OCI-LY7 (cell line): ENCODE measurements around the gene EIF4E2. TPM values are rescaled to one million over a fixed set of nuclear protein-coding genes. Genes with fewer than 3 reads are reported as not detected.

Experiments
- BruUV-seq: library from RNA; stranded (reverse); fragments of 400-500 nt; replicated peaks from 2 replicates; lab custom pipeline; 2021; lab: Mats Ljungman, UMichigan
- CTCF ChIA-PET: fragments of 300-600 bp; sonication (Branson Sonifier 250); formaldehyde crosslinking; loops from one replicate; lab custom pipeline; 2022; ENCODE audit warnings: antibody characterized with exemption; ENCODE audit not compliant: unreplicated experiment; lab: Charles Lee
- POLR2A ChIA-PET: fragments of 300-600 bp; sonication (Branson Sonifier 250); formaldehyde crosslinking; loops from one replicate; lab custom pipeline; 2022; ENCODE audit warnings: antibody characterized with exemption; lab: Charles Lee
- DNase-seq: peaks from one replicate; pipeline ENCODE4 v3.0.0-alpha.2; 2015; ENCODE audit warnings: low spot score
- H2AFZ ChIP-seq: fragments of 200-600 bp; sonication (generic), shearing (Covaris generic); 2 replicates; pipeline ENCODE4 v1.6.1; 2014; ENCODE audit warnings: mild to moderate bottlenecking, antibody characterized with exemption, low read length, moderate library complexity
- H3K27ac ChIP-seq: fragments of 200-600 bp; sonication (generic); 2 replicates; pipeline ENCODE4 v1.5.1; 2014; ENCODE audit warnings: mixed run types, low read depth, mild to moderate bottlenecking, moderate library complexity, low read length, inconsistent platforms; ENCODE audit not compliant: poor library complexity, severe bottlenecking
- H3K36me3 ChIP-seq: fragments of 200-600 bp; sonication (generic); 2 replicates; pipeline ENCODE4 v1.6.1; 2014; ENCODE audit warnings: mild to moderate bottlenecking, antibody characterized with exemption, low read length, moderate library complexity, mixed read lengths; ENCODE audit not compliant: insufficient read depth
- H3K4me1 ChIP-seq: fragments of 200-600 bp; sonication (generic); 2 replicates; pipeline ENCODE4 v1.5.1; 2014; ENCODE audit warnings: mild to moderate bottlenecking, low read length; ENCODE audit not compliant: insufficient read depth, poor library complexity, severe bottlenecking
- H3K4me2 ChIP-seq: fragments of 200-600 bp; sonication (generic); 2 replicates; pipeline ENCODE4 v1.6.1; 2014; ENCODE audit warnings: mild to moderate bottlenecking, low read length
- H3K4me3 ChIP-seq: fragments of 200-600 bp; sonication (generic); 2 replicates; pipeline ENCODE4 v1.5.1; 2014; ENCODE audit warnings: mild to moderate bottlenecking, low read depth, low read length; ENCODE audit not compliant: poor library complexity, severe bottlenecking
- H3K79me2 ChIP-seq: fragments of 200-600 bp; sonication (generic); 2 replicates; pipeline ENCODE4 v1.6.1; 2016; ENCODE audit warnings: low read depth, mild to moderate bottlenecking, low read length, moderate library complexity, mixed read lengths; ENCODE audit not compliant: insufficient read depth
- H3K9me2 ChIP-seq: fragments of 200-600 bp; sonication (generic); 2 replicates; pipeline ENCODE4 v1.6.1; 2016; ENCODE audit warnings: mild to moderate bottlenecking, low read length, mixed read lengths; ENCODE audit not compliant: insufficient read depth
- H3K9me3 ChIP-seq: fragments of 200-600 bp; sonication (generic); 2 replicates; pipeline ENCODE4 v1.6.1; 2014; ENCODE audit warnings: mild to moderate bottlenecking, mixed run types, low read length, mixed read lengths
- H4K20me1 ChIP-seq: fragments of 200-600 bp; sonication (generic); 2 replicates; pipeline ENCODE4 v1.6.1; 2014; ENCODE audit warnings: mild to moderate bottlenecking, antibody characterized with exemption, low read length, moderate library complexity, mixed read lengths; ENCODE audit not compliant: insufficient read depth
- CTCF ChIP-seq: fragments of 200-600 bp; sonication (generic); conservative IDR thresholded peaks from 2 replicates; pipeline ENCODE4 v1.5.1; 2014; ENCODE audit warnings: mild to moderate bottlenecking, antibody characterized with exemption, low read length, moderate library complexity, mixed read lengths
- EZH2phosphoT487 ChIP-seq: fragments of 200-600 bp; sonication (generic); IDR thresholded peaks from 2 replicates; pipeline ENCODE4 v1.6.1; 2018; ENCODE audit warnings: low read depth, borderline replicate concordance, mild to moderate bottlenecking, mixed run types, antibody characterized with exemption, low read length, moderate library complexity, mixed read lengths
- intact Hi-C: fragments of 100-400 bp; cut with micrococcal nuclease; formaldehyde crosslinking; loops from one replicate; pipeline ENCODE4 v1.10.0; 2022; ENCODE audit not compliant: unreplicated experiment
- total RNA-seq, 2 experiments: library from RNA; depleted of rRNA in 1 of 2; stranded (reverse); fragments of >200 nt in 1 of 2; shearing (Covaris generic) in 1 of 2; gene quantifications; 2 replicates each; pipeline ENCODE4 v1.2.3, GENCODE V29; 2014 to 2022

The EIF4E2 gene
- total RNA-seq, 2 experiments from 2014 or later: 59.9 to 76.3 TPM

- H3K9me3 ChIP-seq: no peaks in the 10 kb centered on the region
- H3K4me3 ChIP-seq: no peak overlapping the region
- no peak for DNase-seq
- no peak for TF ChIP-seq EZH2phosphoT487
- TF ChIP-seq CTCF: no peak
- H3K79me2 ChIP-seq: no peaks in the 10 kb centered on the region
- ChIA-PET POLR2A (no interaction called here), CTCF (no interaction called here)
- H3K36me3 ChIP-seq: no peaks in the 10 kb centered on the region
- intact Hi-C loops: loop anchor here (10.0 kb wide), 1 partner anchor 165 kb away; no protein-coding TSS in a partner anchor
- H4K20me1 ChIP-seq: no peaks in the 10 kb centered on the region
- peaks cover 49% of the 10 kb centered on the region for H3K4me1 ChIP-seq
- H3K27ac ChIP-seq: no peak overlapping the region
- H3K4me2 ChIP-seq: no peak overlapping the region
- H2AFZ ChIP-seq: no peak overlapping the region
- H3K9me2 ChIP-seq: no peaks in the 10 kb centered on the region
- no TSS peak for BruUV-seq
These were observed 20.5 kb upstream of the EIF4E2 start for GRCh38 chr2:232529806-232530547.

- CTCF ChIA-PET: no interaction called here
- no peak for DNase-seq
- Histone ChIP-seq H3K27ac (no peak overlapping the region), H3K4me2 (no peak overlapping the region), H3K9me3 (no peaks in the 10 kb centered on the region), H3K9me2 (no peaks in the 10 kb centered on the region), H2AFZ (no peak overlapping the region), H3K4me1 (peaks cover 49% of the 10 kb centered on the region), H3K4me3 (no peak overlapping the region), H3K36me3 (no peaks in the 10 kb centered on the region), H3K79me2 (no peaks in the 10 kb centered on the region), H4K20me1 (no peaks in the 10 kb centered on the region)
- no TSS peak for BruUV-seq
- intact Hi-C loops: no loop called here
- TF ChIP-seq CTCF (no peak), EZH2phosphoT487 (no peak)
- POLR2A ChIA-PET: interaction anchor here (0.5 to 1.5 kb wide), 2 partner anchors 16 to 105 kb away, joined by 3 to 10 read pairs; no protein-coding TSS in a partner anchor
These were observed 19.7 kb upstream of the EIF4E2 start for GRCh38 chr2:232530626-232531260.
